Testis (tissue), 2 donors: ENCODE data around the gene SIAH1.

Experiments
- CTCF ChIP-seq, 3 experiments: fragments of 450-650 bp in 2 of 3; fragments of 200-600 bp in 1 of 3; sonication (generic) in 1 of 3; IDR thresholded peaks; one replicate each; pipeline ENCODE4 v1.5.1; 2016 to 2019; ENCODE audit warnings: antibody characterized with exemption in 3 of 3, mild to moderate bottlenecking in 2 of 3, moderate library complexity in 1 of 3
- POLR2A ChIP-seq: fragments of 450-650 bp; IDR thresholded peaks from one replicate; pipeline ENCODE4 v1.6.1; 2017; ENCODE audit warnings: antibody characterized with exemption, mild to moderate bottlenecking, moderate library complexity

DNA sequence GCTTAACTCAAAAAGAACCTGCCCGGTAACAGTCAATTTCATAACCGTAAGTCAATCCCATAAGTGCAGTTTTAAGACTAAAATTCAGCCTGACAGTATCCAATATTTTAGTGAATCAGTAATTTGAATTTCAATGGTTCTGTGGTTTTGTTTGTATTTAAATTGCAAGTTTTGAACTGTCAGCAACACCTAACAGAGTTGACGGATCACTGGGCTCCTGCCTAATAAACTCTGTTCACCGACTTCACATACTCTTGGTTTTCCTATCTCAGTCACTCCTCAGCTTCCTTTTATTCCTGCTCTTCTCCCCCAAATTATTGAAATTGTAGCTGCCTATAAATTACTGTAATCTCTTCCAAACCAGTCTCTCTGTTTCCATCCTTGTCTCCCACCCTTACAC is 12.5 kb downstream of the SIAH1 start:
- TF ChIP-seq CTCF (IDR thresholded peaks at IDR 0.05) (no peak), POLR2A (no peak)
